ENCODE results near the gene ZNF649. TPM values are rescaled to one million over a fixed set of nuclear protein-coding genes. Genes with fewer than 3 reads are reported as not detected.
"Not testable (repeated sequence)": the region's sequence is repeated elsewhere in the genome, so short reads cannot be mapped to it uniquely, and the experiment has no call there.

Gene ZNF649
- total RNA-seq, 1 experiment from 2014 or later: 148 TPM

DNA sequence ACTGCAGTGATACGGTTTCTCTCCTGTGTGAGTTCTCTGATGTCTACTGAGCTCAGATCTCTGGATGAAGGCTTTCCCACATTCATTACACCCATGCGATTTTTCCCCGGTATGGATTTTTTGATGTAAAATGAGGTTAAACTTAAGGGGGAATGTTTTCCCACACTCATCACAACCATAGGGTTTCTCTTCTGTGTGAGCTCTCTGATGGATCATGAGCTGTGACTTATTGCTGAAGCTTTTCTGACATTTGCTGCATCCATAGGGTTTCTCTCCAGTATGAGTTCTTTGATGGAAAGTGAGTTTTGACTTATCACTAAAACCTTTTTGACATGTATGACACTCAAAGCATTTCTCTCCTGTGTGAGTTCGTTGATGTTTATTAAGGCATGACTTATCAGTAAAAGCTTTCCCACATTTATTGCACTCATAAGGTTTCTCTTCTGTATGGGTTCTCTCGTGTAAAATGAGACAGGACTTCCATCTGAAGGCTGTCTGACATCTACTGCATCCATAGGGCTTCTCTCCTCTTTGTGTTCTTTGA lies 10.6 kb upstream of the ZNF649 start:
- Histone ChIP-seq H3K27ac (ENCODE audit: insufficient read length, low read depth, low read length) (no peak overlapping the region), H3K56ac (ENCODE audit: insufficient read length, low read depth, low read length) (no peak overlapping the region), H4K91ac (ENCODE audit: insufficient read length, low read depth, low read length) (no peak overlapping the region), H4K20me1 (ENCODE audit: control insufficient read depth, insufficient read depth, insufficient read length) (no peaks in the 10 kb centered on the region), H4K5ac (ENCODE audit: insufficient read length, low read depth, low read length) (no peak overlapping the region), H3K27me3 (ENCODE audit: insufficient read depth, low read length) (no peaks in the 10 kb centered on the region), H3K14ac (ENCODE audit: insufficient read depth, low read length) (no peak overlapping the region), H3K9ac (ENCODE audit: extremely low read depth, insufficient read length, low read length) (no peak overlapping the region), H3K23me2 (ENCODE audit: insufficient read length, low read depth, low read length, poor library complexity, severe bottlenecking) (no peaks in the 10 kb centered on the region), H3K79me2 (ENCODE audit: insufficient read depth, low read length) (no peaks in the 10 kb centered on the region), H2BK12ac (ENCODE audit: insufficient read length, low read depth, low read length) (no peak overlapping the region), H3K18ac (ENCODE audit: insufficient read length, low read depth, low read length) (no peak overlapping the region), H3K4me1 (ENCODE audit: insufficient read depth, low read length) (no peaks in the 10 kb centered on the region), H2AK5ac (ENCODE audit: insufficient read length, low read length) (no peak overlapping the region), H3K9me3 (ENCODE audit: control insufficient read depth, low read depth, low read length) (peaks cover 83% of the 10 kb centered on the region), H4K8ac (replicated peaks; ENCODE audit: insufficient read length, low read depth, low read length) (no peak overlapping the region), H2BK5ac (ENCODE audit: insufficient read length, low read length) (no peak overlapping the region), H3K23ac (ENCODE audit: insufficient read length, low read depth, low read length) (no peak overlapping the region), H3K4me2 (ENCODE audit: insufficient read depth, insufficient read length, low read length) (no peak overlapping the region), H2BK15ac (ENCODE audit: low read depth, low read length) (no peak overlapping the region), H2AFZ (ENCODE audit: low read length) (no peak overlapping the region), H2BK20ac (ENCODE audit: low read depth, low read length, poor library complexity, severe bottlenecking) (no peak overlapping the region), H3K4ac (ENCODE audit: low read depth, low read length) (no peak overlapping the region), H3K79me1 (ENCODE audit: insufficient read depth, low read depth, low read length, poor library complexity, severe bottlenecking) (no peaks in the 10 kb centered on the region), H3T11ph (ENCODE audit: low read length) (no peak overlapping the region), H2BK120ac (ENCODE audit: low read depth, low read length, poor library complexity, severe bottlenecking) (no peak overlapping the region)
- TF ChIP-seq, protein P1, sequence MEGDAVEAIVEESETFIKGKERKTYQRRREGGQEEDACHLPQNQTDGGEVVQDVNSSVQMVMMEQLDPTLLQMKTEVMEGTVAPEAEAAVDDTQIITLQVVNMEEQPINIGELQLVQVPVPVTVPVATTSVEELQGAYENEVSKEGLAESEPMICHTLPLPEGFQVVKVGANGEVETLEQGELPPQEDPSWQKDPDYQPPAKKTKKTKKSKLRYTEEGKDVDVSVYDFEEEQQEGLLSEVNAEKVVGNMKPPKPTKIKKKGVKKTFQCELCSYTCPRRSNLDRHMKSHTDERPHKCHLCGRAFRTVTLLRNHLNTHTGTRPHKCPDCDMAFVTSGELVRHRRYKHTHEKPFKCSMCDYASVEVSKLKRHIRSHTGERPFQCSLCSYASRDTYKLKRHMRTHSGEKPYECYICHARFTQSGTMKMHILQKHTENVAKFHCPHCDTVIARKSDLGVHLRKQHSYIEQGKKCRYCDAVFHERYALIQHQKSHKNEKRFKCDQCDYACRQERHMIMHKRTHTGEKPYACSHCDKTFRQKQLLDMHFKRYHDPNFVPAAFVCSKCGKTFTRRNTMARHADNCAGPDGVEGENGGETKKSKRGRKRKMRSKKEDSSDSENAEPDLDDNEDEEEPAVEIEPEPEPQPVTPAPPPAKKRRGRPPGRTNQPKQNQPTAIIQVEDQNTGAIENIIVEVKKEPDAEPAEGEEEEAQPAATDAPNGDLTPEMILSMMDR (conservative IDR thresholded peaks at IDR 0.05): no peak
- Mint-ChIP-seq H3K4me1 (peaks cover 2% of the 10 kb centered on the region in 2 experiments; a peak in 2 of 4 replicates), H3K27ac (no peak overlapping the region), H3K9me3 (peaks cover 87 to 92% of the 10 kb centered on the region in 2 experiments), H3K4me3 (no peak overlapping the region), H3K36me3 (ENCODE audit: insufficient read depth in 1 of 3, low read depth in 3 of 3) (peaks cover 15 to 78% (median 56%) of the 10 kb centered on the region in 3 experiments), H3K27me3 (ENCODE audit: low read depth) (peaks cover 4% of the 10 kb centered on the region; the same call in 1 of the 2 replicates)
- WGBS (ENCODE audit: extremely low coverage, insufficient read length, low lambda C conversion rate): no CpG with 5 or more reads among the region's 5 CpGs
- DNase-seq: no peak

DNA sequence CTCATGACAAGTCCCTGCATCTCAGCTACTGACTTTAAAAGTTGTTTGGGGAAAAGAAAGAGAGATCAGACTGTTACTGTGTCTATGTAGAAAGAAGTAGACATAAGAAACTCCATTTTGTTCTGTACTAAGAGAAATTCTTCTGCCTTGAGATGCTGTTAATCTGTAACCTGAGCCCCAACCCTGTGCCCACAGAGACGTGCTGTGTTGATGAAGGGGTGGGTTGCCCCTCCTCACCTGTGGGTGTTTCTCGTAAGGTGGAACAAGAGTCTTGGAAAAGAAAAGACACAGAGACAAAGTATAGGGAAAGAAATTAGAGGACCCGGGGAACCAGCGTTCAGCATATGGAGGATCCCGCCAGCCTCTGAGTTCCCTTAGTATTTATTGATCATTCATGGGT lies 3.2 kb upstream of the ZNF649 start:
- not testable (repeated sequence) for H4K8ac ChIP-seq (replicated peaks; ENCODE audit: insufficient read length, low read depth, low read length); H2BK120ac ChIP-seq (ENCODE audit: low read depth, low read length, poor library complexity, severe bottlenecking); H3K18ac ChIP-seq (ENCODE audit: insufficient read length, low read depth, low read length); DNase-seq; H2BK12ac ChIP-seq (ENCODE audit: insufficient read length, low read depth, low read length); H3K14ac ChIP-seq (ENCODE audit: insufficient read depth, low read length); H3K4ac ChIP-seq (ENCODE audit: low read depth, low read length); H4K20me1 ChIP-seq (ENCODE audit: control insufficient read depth, insufficient read depth, insufficient read length); H3T11ph ChIP-seq (ENCODE audit: low read length); H2BK20ac ChIP-seq (ENCODE audit: low read depth, low read length, poor library complexity, severe bottlenecking); H2BK15ac ChIP-seq (ENCODE audit: low read depth, low read length); H3K27me3 Mint-ChIP-seq (ENCODE audit: low read depth); H3K79me1 ChIP-seq (ENCODE audit: insufficient read depth, low read depth, low read length, poor library complexity, severe bottlenecking); H3K56ac ChIP-seq (ENCODE audit: insufficient read length, low read depth, low read length); H4K91ac ChIP-seq (ENCODE audit: insufficient read length, low read depth, low read length); H2AK5ac ChIP-seq (ENCODE audit: insufficient read length, low read length); H3K23ac ChIP-seq (ENCODE audit: insufficient read length, low read depth, low read length); H3K27me3 ChIP-seq (ENCODE audit: insufficient read depth, low read length); H2AFZ ChIP-seq (ENCODE audit: low read length)
- peaks cover 12% of the 10 kb centered on the region; the same call in 1 of the 2 replicates for H3K4me1 ChIP-seq (ENCODE audit: insufficient read depth, low read length)
- peaks cover 21% of the 10 kb centered on the region for H3K9me3 ChIP-seq (ENCODE audit: control insufficient read depth, low read depth, low read length)
- peak overlapping the region; percentile 5 for H3K9ac ChIP-seq (ENCODE audit: extremely low read depth, insufficient read length, low read length)
- WGBS (ENCODE audit: extremely low coverage, insufficient read length, low lambda C conversion rate): no CpG with 5 or more reads among the region's 5 CpGs
- H3K4me3 Mint-ChIP-seq: peak overlapping the region; percentile 42 to 98; a peak in 3 of 5 replicates
- peaks cover 50 to 55% of the 10 kb centered on the region in 2 experiments for H3K4me1 Mint-ChIP-seq
- peak overlapping the region in 2 of 3 experiments; percentile 98 to 99; a peak in 4 of 7 replicates for H3K27ac Mint-ChIP-seq
- peaks cover 53 to 84% of the 10 kb centered on the region in 2 experiments for H3K9me3 Mint-ChIP-seq
- peak overlapping the region; percentile 58 for H2BK5ac ChIP-seq (ENCODE audit: insufficient read length, low read length)
- peaks cover 40 to 51% (median 41%) of the 10 kb centered on the region in 3 experiments for H3K36me3 Mint-ChIP-seq (ENCODE audit: insufficient read depth in 1 of 3, low read depth in 3 of 3)
- H3K27ac ChIP-seq (ENCODE audit: insufficient read length, low read depth, low read length): peak overlapping the region; percentile 94
- H3K4me2 ChIP-seq (ENCODE audit: insufficient read depth, insufficient read length, low read length): peak overlapping the region; percentile 51
- peaks cover 20% of the 10 kb centered on the region for H3K23me2 ChIP-seq (ENCODE audit: insufficient read length, low read depth, low read length, poor library complexity, severe bottlenecking)
- peak overlapping the region; percentile 10 for H4K5ac ChIP-seq (ENCODE audit: insufficient read length, low read depth, low read length)
- H3K79me2 ChIP-seq (ENCODE audit: insufficient read depth, low read length): peaks cover 18% of the 10 kb centered on the region

All from H9 (cell line).